ENCODE results near the gene WWOX.

Gene WWOX

DNA sequence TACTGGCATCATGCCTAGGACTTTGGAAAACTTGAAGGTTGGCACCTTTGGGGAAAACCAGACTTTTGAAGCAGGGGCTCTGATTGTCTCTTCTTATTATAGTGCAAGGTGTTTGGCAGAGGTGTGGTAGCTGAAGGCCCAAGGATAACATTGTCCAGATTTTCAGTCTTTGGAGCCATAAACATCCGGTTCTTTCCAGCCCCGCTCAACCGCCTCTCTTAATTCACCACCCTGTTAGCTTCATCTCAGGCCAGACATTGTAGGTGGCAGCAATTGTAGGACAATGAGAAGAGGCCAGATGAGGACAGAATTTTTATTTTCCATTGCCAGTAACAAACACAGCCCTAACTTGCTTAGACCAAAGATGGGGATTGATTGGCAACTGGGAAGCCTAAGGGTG is 851.3 kb downstream of the WWOX start:
- in situ Hi-C loops (cut with HindIII; ENCODE audit: low pct_unique_long_range_greater_than_20kb, low sequenced_read_pairs) = no loop called here
- TF ChIP-seq JUND (IDR thresholded peaks at IDR 0.05; ENCODE audit: low read depth) = no peak
- no peak for DNase-seq (ENCODE audit: low read depth in 1 of 2, low spot score in 1 of 2)

DNA sequence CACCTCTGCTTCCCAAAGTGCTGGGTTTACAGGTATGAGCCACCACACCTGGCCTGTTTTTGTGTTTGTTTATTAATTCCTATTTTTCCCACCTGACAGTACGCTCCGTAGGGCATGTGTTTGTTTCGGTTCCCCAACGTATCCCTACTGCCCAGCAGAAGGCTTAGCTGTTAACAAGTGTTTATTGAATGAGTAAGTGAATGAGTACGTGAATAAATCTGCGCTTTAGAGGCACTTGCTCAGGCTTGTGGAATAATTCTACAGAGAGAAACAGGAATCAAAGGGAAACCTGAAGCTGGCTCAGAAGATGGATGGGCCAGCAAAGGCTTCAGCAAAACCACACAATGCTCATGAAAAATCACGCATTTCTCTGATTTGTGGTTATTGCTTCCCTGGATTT is 853.2 kb downstream of the WWOX start:
- DNase-seq (ENCODE audit: low read depth in 1 of 2, low spot score in 1 of 2) = no peak

DNA sequence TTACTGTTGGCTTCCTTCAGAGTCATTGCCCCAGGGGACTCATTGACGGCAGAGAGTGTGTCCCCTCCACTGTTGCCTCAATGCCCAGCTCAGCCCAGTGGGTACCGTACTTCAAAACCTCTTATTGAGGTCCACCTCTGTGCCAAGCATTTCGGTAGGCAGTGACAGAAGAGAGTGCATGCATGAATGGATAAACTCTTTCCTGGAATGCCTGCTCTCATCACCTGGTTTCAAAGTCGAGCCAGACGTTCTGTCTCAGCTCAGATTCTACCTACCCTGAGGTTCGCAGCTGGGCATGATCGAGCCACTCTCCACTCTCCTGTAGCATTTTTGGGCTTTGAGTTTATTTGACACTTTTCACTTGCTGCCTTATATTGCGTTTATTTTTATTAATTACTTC is 854.1 kb downstream of the WWOX start:
- DNase-seq (ENCODE audit: low read depth in 1 of 2, low spot score in 1 of 2) = no peak
- in situ Hi-C loops (cut with HindIII; ENCODE audit: low pct_unique_long_range_greater_than_20kb, low sequenced_read_pairs) = no loop called here
- no peak for TF ChIP-seq JUND (IDR thresholded peaks at IDR 0.05; ENCODE audit: low read depth)

More for the DNA sequence above, 853.2 kb downstream of the WWOX start:
- in situ Hi-C loops (cut with HindIII; ENCODE audit: low pct_unique_long_range_greater_than_20kb, low sequenced_read_pairs) = no loop called here
- TF ChIP-seq JUND (IDR thresholded peaks at IDR 0.05; ENCODE audit: low read depth) = no peak

DNA sequence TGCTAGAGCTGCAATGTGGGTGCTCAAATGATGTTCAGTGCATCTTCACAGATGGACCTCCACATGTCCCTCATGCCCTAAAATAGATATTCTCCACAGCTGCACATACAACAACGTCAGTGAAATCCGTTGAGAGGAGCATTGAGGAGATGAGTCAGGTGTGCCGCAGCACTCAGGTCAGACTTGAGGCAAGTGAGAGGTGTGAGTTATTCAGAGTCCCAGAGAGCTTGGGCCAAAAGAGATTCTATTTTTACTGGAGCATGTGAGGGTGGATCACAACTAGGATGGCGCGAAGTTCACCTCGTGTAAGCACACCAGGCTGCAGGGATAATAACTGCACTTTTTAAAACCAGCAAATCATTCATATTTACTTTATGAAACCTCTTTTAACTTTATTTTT is 855.8 kb downstream of the WWOX start:
- no peak for TF ChIP-seq JUND (IDR thresholded peaks at IDR 0.05; ENCODE audit: low read depth)
- no peak for DNase-seq (ENCODE audit: low read depth in 1 of 2, low spot score in 1 of 2)
- in situ Hi-C loops (cut with HindIII; ENCODE audit: low pct_unique_long_range_greater_than_20kb, low sequenced_read_pairs) = no loop called here

DNA sequence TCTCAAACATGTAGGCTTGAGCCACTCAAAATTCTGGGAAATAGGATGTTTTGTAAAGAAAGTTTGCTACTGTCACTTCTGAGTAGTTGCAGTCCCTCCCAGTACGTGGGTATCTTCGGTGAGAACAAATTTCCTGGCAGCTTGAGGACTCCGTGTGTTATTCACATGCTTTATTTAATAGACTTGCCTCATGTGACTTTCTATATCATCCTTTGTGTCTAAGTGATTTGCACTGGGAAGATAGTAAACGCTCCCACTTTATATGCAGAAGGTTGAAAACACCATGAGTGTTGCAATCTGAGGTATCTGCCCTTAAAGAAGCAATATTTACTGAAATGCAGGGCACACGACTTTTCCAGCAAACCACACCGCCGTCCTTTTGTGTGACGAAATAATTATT is 857.4 kb downstream of the WWOX start:
- in situ Hi-C loops (cut with HindIII; ENCODE audit: low pct_unique_long_range_greater_than_20kb, low sequenced_read_pairs) = no loop called here
- TF ChIP-seq JUND (IDR thresholded peaks at IDR 0.05; ENCODE audit: low read depth) = no peak
- DNase-seq (ENCODE audit: low read depth in 1 of 2, low spot score in 1 of 2) = no peak

DNA sequence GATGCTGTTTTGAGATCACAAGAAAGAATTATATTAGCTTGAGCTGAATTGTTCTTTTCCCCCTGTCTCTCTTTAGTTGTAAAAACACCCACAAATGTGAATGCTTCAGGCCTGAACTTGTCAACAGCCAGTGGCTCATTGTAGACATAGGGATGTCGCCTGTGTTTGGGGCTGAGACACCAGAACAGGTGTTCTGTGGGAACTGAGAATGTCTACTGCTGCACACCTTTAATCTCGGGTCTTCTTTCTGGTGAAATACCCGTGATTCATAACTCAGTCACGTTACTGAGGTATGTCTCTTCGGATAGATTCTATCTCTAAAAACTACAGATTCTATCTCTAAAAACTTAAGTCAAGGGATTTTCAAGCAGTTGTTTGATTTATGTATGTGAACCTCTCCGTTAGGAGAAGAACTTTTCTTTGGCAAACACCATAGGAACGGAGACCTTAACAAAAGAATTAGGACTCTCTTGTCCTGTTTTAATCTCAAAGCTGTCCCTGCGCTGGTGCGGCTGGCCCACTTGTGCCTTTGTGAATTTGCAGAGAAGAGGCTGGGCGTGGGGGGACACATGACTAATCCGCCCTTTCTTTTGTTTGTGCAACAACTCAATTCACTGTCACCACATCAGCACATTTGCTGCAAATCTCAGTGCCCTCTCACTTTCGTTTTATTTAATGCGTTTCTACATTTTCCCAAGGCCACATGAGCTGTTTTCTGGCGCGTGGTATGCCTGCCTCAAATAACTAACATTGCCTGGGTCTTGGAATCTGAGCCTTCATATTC is 858.1 kb downstream of the WWOX start:
- TF ChIP-seq JUND (IDR thresholded peaks at IDR 0.05; ENCODE audit: low read depth) = no peak
- DNase-seq (ENCODE audit: low read depth in 1 of 2, low spot score in 1 of 2) = peak in 1 of 2 experiments; percentile 5
- in situ Hi-C loops (cut with HindIII; ENCODE audit: low pct_unique_long_range_greater_than_20kb, low sequenced_read_pairs) = no loop called here

DNA sequence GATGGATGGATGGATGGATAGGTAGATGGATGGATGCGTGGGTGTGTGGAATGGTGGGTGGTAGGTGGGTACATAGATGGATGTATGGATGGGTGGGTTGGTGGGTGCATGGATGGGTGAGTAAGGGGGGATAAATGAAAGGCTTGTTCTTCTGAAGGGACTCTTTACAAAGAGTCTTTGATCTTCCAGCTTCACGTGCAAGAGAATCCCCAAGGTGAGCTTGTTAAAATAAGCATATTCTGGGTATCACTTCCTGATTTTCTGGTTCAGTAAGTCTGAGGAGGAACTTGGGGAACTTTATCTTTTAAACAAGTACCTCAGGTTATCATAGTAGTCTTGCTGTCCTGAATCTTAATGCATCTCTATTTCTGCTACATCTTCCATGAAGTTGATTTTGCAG is 862.0 kb downstream of the WWOX start:
- DNase-seq (ENCODE audit: low read depth in 1 of 2, low spot score in 1 of 2) = no peak
- no peak for TF ChIP-seq JUND (IDR thresholded peaks at IDR 0.05; ENCODE audit: low read depth)
- in situ Hi-C loops (cut with HindIII; ENCODE audit: low pct_unique_long_range_greater_than_20kb, low sequenced_read_pairs) = no loop called here

DNA sequence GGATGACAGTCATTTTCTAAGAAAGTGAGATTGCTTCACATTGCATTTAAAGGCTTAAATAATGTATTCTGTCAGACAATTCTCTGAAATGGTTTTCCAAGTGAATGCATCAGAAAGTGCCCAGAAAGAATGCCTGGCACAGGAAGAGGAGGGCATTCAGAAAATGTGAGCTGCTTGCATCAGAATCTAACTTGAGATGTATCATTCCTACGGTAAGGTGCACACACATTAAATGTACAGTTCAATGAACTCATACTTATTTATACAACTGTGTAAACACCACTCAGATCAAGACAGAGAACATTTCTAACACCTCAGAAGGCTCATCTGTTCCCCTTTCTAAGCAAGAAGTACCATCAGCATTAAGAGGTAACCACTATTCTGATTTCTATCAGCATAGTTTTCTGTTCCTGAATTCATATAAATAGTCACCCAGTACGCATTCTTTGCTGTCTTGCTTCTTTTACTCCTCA is 863.0 kb downstream of the WWOX start:
- TF ChIP-seq JUND (IDR thresholded peaks at IDR 0.05; ENCODE audit: low read depth) = no peak
- in situ Hi-C loops (cut with HindIII; ENCODE audit: low pct_unique_long_range_greater_than_20kb, low sequenced_read_pairs) = no loop called here
- DNase-seq (ENCODE audit: low read depth in 1 of 2, low spot score in 1 of 2) = no peak

DNA sequence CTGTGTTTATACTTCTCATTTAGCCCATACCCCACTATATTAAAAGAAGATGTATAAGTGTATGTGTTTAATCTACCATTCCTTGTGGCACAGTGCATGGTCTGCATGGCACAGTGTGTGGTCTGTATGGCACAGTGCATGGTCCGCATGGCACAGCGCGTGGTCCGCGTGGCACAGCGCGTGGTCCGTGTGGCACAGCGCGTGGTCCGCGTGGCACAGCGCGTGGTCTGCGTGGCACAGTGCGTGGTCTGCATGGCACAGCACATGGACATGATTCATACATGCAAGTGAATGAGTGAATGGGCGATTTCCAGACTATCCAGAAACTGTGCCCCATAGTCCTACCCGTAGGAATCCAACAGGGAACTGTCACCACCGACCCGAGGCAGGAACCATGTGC is 868.5 kb downstream of the WWOX start:
- TF ChIP-seq JUND (IDR thresholded peaks at IDR 0.05; ENCODE audit: low read depth) = no peak
- in situ Hi-C loops (cut with HindIII; ENCODE audit: low pct_unique_long_range_greater_than_20kb, low sequenced_read_pairs) = no loop called here
- no peak for DNase-seq (ENCODE audit: low read depth in 1 of 2, low spot score in 1 of 2)

DNA sequence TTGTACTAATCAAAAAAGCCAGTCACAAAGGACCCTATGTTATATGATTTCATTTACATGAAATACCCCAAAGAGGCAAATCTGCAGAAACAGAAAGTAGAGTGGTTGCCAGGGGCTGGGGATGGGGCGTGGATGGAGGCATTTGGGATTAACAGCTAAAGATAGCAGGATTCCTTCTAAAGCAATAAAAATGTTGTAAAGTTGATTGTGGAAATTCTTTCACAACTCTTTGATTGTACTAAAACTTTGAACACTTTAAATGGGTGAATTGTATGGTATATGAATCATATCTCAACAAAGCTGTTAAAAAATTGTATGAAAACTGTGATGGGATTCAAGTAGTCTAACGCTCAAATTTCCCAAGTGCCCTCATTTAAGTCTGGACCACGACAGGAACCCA is 870.3 kb downstream of the WWOX start:
- in situ Hi-C loops (cut with HindIII; ENCODE audit: low pct_unique_long_range_greater_than_20kb, low sequenced_read_pairs) = no loop called here
- no peak for DNase-seq (ENCODE audit: low read depth in 1 of 2, low spot score in 1 of 2)
- no peak for TF ChIP-seq JUND (IDR thresholded peaks at IDR 0.05; ENCODE audit: low read depth)

DNA sequence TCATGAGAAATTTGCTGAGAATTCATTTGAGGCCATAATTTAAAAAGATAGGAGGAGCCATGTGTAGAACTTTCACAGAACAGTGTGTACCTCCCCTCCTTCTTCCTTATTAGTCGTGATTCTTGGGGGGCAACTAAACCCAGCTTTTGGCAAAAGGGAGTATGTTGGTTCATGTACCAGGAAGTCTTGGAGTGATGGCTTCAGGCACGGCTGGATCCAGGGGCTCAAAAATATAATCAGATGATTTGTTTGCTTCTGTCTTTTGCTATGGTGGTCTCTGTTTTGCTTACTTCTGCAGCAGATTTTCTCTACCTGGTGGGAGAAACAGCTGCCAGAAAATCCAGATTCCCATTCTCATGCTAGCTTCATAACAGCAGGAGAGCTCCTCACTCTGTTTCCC is 871.2 kb downstream of the WWOX start:
- in situ Hi-C loops (cut with HindIII; ENCODE audit: low pct_unique_long_range_greater_than_20kb, low sequenced_read_pairs) = no loop called here
- no peak for TF ChIP-seq JUND (IDR thresholded peaks at IDR 0.05; ENCODE audit: low read depth)
- no peak for DNase-seq (ENCODE audit: low read depth in 1 of 2, low spot score in 1 of 2)

DNA sequence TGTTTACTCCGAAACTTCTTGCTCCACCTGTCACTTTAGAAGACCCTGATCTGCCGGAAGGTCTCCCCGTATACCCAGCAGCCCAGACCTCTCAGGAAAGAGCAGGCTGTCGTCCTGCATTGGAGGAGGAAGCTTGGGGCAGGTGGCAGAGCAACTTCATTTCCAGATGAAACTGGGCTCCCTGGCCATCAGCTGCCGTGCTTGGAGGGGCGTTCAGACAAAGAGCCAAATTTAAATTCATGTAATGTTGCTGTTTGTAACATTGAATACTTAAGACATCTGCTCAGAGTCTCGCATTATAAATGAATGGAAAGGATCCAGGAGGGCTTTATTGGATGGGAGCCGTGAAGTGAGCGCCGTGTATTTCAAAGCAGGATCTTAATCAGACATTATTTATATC is 872.6 kb downstream of the WWOX start:
- no peak for TF ChIP-seq JUND (IDR thresholded peaks at IDR 0.05; ENCODE audit: low read depth)
- in situ Hi-C loops (cut with HindIII; ENCODE audit: low pct_unique_long_range_greater_than_20kb, low sequenced_read_pairs) = no loop called here
- DNase-seq (ENCODE audit: low read depth in 1 of 2, low spot score in 1 of 2) = no peak

DNA sequence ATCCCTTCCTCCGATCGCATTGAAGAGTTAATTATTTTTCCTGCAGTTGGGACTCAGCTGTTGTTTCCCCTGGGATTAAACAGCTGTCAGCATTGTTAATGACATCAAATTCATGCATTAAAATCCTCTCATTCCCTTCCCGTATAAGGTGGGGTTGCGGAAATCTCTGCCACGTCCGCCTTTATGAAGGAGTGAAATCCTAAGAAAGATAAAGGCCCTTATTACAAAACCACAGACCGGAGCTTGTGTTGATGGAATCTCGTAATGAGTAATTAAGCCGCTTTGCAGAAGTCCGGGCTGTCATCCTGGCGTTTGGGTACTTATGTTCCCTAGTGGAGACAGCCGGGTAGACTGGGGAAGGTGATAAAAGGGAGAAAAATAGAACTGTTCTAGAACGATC is 873.5 kb downstream of the WWOX start:
- no peak for TF ChIP-seq JUND (IDR thresholded peaks at IDR 0.05; ENCODE audit: low read depth)
- no peak for DNase-seq (ENCODE audit: low read depth in 1 of 2, low spot score in 1 of 2)
- in situ Hi-C loops (cut with HindIII; ENCODE audit: low pct_unique_long_range_greater_than_20kb, low sequenced_read_pairs) = no loop called here

DNA sequence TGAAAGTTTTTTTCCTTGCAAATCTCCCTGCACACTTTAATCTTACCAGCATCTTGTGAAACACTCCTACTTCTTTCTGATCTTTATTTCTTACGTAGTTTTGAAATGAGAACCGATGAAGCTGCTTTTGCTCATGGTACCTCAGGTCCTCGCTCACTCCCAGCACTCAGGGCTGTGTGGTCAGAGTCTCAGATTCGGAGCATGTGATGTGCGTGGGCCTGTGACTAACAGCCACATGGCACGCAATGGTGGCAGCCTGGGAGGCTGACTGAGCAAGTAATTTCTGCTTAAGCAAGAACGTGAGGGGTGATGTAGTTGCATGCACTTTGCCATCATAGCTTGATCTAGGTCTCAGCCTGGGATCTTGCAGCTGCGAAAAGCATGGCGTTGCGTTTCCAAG is 876.8 kb downstream of the WWOX start:
- TF ChIP-seq JUND (IDR thresholded peaks at IDR 0.05; ENCODE audit: low read depth) = no peak
- in situ Hi-C loops (cut with HindIII; ENCODE audit: low pct_unique_long_range_greater_than_20kb, low sequenced_read_pairs) = no loop called here
- DNase-seq (ENCODE audit: low read depth in 1 of 2, low spot score in 1 of 2) = no peak
